Measurements from ENCODE around the gene RYR2.

GRCh38 chr1:237684236-237684635 is 642.3 kb downstream of the RYR2 start:
- no peak for TF ChIP-seq CTCF (conservative IDR thresholded peaks at IDR 0.05; ENCODE audit: low read length)
- no peak for TF ChIP-seq EZH2phosphoT487 (IDR thresholded peaks at IDR 0.05; ENCODE audit: borderline replicate concordance, low read depth, low read length)
